ENCODE measurements around the gene RAB40AL.
"Not testable (repeated sequence)": the region's sequence is repeated elsewhere in the genome, so short reads cannot be mapped to it uniquely, and the experiment has no call there.

RAB40AL gene, protein sequence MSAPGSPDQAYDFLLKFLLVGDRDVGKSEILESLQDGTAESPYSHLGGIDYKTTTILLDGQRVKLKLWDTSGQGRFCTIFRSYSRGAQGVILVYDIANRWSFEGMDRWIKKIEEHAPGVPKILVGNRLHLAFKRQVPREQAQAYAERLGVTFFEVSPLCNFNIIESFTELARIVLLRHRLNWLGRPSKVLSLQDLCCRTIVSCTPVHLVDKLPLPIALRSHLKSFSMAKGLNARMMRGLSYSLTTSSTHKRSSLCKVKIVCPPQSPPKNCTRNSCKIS

DNA sequence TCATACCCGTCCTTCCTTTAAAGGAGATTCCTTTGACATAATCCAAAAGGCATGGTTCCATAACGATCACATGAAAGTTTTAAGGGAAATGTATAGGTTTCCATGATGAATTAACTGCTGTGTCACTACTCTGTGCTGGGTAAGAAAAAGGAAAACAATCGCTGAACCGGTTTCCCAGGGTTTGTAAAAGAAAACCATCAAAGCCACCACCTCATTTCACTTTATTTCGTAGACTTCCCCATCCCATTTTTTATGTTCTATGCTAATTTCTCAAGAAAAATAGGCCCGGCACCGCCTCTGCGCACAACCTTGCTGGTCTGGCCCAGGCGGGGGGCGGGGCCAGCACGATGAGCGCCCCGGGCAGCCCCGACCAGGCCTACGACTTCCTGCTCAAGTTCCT lies at the start of gene RAB40AL:
Gene RAB40AL, plus strand, starts transcription at position 301 of the 400 bp plus-strand sequence. Its CDS starts 47 bp downstream, at position 348.
- DNase-seq (ENCODE audit: low read depth), result not testable (repeated sequence)

DNA sequence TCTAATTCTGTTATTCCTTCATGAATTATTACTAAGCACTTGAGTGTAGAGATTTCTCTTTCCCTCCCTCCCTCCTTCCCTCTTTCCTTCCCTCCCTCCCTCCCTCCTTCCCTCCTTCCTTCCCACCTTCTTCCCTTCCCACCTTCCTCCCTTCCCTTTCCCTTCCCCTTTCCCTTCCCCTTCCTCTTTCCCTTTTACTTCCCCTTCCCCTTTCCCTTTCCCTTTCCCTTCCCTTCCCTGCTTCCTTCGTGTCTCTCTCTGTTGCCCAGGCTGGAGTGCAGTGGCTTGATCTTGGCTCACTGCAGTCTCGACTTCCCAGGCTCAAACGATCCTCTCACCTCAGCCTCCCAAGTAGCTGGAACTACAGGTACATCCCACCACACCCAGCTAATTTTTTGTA lies 49.4 kb upstream of the RAB40AL start:
- DNase-seq (ENCODE audit: low read depth), result no peak

DNA sequence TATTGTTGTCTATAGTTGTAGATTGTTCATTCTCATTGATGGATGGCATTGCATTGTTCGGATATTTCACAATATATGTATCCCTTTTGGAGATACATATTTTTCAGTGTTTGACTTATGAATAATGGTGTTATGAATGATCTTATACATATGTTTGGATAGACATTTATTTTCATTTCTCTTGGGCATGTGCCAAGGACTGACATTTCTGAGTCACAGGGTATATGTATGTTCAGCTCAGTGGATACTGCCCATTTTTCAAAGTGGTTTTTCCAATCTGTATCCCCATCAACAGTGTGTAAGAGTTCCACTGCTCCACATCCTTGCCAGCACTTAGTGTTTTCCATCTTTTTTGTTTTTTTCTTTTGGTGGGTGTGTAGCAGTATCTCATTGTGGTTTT lies 45.0 kb upstream of the RAB40AL start:
- DNase-seq (ENCODE audit: low read depth), result no peak

DNA sequence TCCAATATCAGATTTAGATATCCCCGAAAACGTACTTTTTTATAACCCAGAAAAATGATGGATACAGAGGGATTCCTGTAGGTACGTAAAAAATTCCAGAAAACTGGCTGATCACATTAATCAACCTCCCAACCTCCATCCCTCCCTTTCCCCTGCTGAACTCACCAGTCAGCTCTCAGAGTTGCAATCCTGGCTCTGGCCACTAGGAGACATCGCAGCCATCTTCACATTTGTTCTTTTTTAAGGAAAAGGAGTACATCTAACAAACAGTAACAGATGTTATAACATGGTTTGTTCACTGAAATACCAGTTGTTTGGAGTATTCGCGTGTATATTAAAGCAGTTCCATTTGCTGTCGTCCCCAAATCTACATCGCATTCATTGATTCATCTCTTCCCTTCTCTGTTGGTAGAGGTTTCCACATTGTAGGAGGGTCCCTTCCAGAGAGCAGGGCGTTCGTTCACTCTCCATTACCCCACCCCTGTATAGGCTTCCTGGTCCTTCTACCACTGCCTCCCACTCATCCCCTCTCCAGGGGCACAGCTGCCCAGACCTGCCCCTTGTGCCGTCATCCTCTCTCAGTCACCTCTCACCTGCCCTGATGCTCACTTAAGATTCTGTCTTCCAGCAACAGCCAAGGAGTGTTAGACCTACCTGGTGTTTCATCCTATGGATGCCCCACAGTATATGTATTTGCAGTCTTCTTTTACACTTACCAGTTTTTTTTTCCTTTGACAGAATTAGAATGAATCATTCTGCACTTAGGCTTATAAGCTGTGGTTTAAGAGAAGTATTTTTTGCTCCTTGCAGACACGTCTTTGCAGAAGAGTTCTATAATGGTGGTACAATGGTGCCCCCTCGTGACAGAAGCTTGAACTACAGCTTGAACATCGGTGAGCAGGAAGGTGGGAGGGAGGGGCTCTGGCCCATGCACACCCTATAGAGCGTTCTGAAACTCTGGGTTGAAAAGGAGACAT lies 36.8 kb upstream of the RAB40AL start:
- DNase-seq (ENCODE audit: low read depth), result peak; percentile 30

DNA sequence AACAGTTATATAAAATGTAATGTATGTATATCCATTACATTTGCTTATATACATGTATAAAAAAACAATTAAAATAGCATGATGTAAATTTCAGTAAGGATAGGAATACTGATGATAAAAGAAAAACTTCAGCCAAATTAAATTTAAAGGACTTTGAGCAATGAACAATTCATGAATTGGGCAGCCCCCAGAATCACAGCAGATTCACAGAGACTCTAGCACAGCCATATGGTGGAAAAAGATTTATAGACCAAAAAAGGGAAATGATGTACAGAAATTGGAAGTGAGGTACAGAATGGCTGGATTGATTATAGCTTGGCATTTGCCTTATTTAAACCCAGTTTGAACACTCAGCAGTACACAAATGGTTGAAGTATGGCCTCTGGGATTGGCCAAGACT lies 34.7 kb upstream of the RAB40AL start:
- no peak for DNase-seq (ENCODE audit: low read depth)

DNA sequence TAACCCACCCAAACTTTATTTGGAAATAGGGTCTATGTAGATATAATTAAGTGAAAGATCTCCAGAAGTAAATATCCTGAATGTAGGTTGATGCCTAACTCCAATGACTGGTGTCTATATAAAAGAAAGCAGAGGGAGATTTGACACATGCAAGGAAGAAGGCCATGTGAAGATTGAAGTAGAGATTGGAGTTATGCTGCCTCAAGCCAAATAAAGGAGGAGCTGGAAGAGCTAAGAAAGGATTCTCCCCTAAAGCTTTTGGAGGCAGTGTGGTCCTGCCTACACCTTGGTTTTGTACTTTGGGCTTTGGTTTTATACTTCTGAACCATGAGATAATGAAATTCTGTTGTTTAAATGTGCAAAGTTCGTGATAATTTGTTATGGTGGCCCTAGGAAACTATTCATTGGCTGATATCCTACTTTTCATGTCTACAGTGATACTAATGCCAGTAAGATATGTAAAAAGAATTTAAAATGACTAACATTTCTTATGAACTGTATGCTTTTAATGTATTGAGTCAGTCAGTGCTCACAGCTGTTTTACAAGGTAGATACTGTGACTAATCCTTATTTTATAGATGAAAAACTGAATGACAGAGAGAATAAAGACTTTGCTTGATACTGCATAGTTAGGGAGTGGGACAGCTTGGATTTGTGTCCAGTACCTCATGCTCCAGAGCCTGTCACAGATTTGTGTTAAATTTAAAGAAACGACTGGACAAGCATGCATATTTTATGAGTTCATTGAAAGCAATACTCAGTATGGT lies 5.9 kb upstream of the RAB40AL start:
- no peak for DNase-seq (ENCODE audit: low read depth)

DNA sequence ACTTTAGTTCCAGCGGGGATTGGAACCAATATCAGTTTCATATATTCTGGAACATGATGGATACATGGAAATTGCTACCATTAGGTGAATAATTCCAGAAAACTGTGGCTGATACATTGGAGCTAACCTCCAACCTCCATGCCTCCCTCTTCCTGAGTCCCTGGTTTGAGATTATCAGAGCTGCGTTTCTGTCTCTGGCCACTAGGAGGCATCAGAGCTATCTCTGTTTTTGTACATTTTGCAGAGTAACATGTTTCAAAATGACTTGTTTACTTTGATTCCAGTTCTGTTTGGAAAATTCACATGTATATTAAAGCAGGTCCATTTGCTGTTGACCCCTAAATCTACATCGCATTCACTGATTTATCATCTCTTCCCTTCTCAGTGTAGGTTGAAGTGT lies 2.4 kb upstream of the RAB40AL start:
- no peak for DNase-seq (ENCODE audit: low read depth)

DNA sequence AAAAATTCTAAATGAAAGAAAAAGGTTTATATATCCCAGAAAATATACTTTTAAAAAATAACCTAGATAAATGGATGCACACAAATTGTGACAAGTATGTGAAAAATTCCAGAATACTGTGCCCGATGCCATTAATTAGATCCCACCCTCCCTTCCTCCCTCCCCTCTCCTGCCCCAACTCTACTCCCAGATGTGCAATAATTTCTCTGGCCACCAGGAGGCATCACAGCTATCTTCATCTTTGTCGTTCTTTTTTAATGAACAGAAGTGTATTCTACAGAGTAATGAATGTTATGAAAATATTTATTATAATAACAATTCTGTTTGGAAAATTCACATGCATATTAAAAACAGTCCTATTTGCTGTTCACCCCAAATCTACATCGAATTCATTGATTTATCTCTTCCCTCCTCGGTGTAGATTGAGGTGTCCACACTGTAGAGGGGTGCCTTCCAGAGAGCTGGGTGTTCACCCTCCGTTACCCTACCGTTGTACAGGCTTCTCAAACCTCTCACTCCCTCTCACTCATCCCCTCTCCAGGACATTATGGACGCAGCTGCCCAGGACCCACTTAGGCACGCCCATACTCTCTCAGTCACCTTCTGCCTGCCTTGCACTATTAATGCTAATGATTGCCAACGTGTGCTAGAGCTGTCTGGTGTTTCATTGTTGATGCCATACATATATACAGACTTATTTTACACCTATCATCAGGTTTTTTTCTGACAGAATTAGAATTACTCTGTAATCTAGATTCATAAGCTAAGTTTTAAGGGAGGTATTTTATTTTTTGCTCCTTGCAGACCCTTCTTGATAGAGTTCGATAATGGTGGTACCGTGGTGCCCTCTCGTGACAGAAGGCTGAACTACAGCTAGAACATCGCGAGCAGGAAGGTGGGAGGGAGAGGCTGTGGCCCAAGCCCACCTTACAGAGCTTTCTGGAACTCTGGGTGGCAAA lies 14.1 kb downstream of the RAB40AL start:
- DNase-seq (ENCODE audit: low read depth), result peak; percentile 27

DNA sequence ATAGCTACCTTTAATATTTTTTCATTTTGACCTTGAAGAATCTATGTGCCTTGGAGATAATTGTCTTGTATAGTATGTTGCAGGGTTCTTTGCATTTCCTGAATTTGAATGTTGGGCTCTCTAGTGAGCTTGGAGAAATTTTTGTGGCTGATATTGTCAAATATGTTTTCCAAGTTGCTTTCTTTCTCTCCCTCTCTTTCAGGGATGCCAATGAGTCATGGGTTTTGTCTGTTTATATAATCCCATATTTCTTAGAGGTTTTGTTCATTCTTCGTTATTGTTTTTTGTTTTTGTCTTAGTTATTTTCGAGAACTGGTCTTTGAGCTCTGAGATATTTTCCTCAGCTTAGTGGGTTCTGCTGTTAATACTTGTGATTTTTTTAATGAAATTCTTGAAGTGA lies 20.7 kb downstream of the RAB40AL start:
- no peak for DNase-seq (ENCODE audit: low read depth)

DNA sequence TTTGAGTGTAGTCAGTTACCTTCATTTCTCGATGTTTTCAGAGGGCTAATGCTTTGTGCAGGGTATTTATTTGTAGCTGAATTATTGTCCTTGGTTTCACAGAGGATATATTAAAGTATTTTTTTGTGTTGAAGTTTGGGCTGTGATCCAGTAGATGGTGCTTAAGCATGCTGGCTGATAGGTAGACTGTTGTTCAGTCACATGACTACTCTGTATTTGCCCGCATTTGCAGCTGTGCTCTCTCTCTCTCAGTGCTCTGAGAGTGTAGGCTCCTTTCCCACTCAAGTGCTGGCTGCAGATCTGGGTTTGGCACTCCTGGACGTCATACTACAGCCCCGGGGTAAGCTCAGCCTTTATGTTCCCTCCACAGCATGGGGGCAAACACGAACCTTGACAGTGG lies 21.7 kb downstream of the RAB40AL start:
- DNase-seq (ENCODE audit: low read depth), result no peak

DNA sequence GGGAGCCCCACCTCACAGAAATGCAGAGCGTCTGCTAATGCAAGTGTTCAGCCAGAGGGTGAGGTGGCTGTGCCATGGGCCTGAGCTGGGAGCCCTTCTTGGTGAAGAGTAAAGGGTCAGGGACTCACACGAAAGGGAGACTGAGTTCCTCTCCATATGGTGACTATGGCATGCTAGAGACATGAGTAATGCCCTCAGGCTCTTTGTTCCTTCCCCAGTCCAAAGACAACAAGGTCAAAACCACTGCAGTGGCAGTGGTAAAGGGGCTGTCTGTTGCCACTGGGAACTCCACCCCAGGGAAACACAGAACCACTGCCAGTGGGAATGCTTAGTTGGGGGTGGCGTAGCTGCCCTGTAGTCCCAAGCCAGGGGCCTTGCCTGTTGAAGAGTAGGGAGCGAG lies 22.4 kb downstream of the RAB40AL start:
- DNase-seq (ENCODE audit: low read depth), result no peak

DNA sequence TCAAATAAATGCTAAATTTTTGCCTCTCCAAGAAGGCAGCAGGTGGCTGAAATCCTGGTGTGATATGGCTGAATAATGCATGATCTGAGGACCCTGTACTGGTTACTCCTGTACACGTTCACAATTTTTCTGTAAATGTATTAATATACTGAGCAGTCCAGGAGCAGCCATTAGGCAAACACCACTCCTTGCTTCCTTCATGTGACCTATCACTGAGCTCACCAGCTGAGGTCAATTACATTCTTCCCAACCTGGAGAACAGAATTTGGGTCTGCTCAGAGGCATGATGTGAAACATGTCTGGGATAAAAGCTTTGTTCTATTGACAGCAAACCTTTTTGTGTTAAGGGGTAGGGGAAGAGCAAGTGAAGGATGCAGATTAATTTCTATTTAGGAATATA lies 26.9 kb downstream of the RAB40AL start:
- DNase-seq (ENCODE audit: low read depth), result no peak

DNA sequence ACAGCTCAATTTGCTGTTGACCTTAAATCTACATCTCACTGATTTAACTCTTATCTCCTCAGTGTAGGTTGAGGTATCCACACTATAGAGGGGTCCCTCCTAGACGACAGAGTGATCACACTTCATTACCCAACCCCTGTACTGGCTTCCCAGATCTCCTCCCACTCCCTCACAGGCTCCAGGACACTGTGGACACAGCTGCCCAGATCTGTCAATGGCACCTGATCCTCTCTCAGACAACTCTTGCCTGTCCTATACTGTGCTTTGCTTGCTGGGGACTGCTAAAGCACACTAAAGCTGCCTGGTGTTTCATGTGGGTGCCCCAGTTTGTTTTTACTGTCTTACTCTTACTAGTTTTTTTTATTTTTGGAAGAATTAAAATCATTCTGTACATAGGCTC lies 27.9 kb downstream of the RAB40AL start:
- DNase-seq (ENCODE audit: low read depth), result no peak

DNA sequence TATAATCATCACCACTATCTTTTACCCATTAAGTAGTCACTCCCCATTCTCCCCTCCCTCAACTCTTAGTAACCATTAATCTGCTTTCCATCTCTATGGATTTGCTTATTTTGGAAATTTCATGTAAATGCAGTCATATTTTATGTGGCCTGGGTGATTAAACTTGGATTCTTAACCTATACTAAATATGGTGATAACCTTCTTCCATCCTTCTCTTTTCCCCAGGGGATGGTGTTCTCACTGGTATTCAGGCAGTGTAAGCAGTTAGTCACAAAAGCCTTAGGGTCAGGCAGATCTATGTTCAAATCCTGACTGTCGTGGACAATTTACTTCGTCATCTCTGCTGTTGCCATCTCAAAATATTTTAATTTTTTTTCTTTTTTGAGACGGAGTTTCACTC lies 29.6 kb downstream of the RAB40AL start:
- no peak for DNase-seq (ENCODE audit: low read depth)

DNA sequence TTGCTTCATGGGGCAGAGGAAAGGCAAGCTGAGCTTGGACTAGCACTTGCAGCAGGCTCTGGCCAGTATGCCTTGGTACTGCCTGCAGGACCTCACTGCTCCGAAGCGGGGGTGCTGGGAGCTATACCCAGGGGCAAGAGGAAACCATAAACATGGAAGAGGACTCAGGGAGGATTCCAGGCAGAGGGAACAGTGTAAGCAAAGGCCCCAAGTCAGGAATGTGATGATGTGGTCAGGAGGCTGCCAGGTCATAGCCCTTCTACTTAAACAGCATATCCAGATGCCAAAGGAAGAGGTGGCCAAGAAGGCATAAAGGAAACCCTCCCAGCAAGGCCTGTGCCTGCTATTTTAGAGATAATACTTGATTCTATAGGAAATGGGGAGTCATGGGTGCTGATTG lies 31.1 kb downstream of the RAB40AL start:
- no peak for DNase-seq (ENCODE audit: low read depth)

DNA sequence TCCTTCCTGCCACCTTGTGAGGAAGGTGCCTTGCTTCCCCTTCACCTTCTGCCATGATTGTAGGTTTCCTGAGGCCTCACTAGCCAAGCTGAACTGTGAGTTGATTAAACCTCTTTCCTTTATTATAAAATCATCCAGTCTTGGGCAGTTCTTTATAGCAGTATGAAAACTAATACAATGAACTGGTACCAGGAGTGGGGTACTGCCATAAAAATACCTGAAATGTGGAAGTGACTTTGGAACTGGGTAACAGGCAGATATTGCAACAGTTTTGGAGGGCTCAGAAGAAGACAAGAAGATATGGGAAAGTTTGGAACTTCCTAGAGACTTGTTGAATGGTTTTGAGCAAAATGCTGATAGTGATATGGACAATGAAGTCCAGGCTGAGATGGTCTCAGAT lies 34.5 kb downstream of the RAB40AL start:
- not testable (repeated sequence) for DNase-seq (ENCODE audit: low read depth)

DNA sequence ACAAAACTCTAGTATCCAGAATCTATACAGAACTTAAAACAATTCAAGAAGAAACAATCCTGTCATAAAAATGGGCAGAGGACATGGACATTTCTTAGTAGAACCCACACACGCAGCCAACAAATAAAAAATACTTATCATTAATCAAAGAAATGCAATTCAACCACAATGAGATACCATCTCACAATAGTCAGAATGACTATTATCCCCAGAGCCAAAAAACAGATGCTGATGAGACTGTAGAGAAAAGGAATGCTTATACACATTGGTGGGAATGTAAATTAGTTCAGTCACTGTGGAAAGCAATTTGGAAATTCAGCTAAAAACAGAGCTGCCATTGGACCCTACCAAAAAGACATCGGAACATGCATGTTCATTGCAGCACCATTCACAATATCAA lies 37.9 kb downstream of the RAB40AL start:
- no peak for DNase-seq (ENCODE audit: low read depth)

DNA sequence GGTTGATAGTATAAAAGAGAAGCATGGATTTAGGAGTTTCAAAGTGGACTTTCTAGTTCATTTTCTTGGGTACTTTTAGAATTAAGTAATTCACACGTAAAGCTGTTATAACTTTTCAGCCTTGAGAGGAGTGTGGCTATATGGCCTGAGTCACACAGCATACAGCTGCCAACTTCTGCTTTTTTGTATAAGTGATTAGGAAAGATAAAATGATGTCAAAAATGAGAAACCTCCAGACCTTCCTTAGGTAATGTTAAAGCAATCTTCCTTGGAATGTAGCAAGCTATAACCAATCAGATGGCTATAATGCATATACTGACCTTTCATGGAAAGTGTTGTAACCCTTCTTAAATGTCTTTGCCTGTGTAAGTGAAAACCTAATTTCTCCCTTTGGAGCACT lies 39.2 kb downstream of the RAB40AL start:
- no peak for DNase-seq (ENCODE audit: low read depth)

DNA sequence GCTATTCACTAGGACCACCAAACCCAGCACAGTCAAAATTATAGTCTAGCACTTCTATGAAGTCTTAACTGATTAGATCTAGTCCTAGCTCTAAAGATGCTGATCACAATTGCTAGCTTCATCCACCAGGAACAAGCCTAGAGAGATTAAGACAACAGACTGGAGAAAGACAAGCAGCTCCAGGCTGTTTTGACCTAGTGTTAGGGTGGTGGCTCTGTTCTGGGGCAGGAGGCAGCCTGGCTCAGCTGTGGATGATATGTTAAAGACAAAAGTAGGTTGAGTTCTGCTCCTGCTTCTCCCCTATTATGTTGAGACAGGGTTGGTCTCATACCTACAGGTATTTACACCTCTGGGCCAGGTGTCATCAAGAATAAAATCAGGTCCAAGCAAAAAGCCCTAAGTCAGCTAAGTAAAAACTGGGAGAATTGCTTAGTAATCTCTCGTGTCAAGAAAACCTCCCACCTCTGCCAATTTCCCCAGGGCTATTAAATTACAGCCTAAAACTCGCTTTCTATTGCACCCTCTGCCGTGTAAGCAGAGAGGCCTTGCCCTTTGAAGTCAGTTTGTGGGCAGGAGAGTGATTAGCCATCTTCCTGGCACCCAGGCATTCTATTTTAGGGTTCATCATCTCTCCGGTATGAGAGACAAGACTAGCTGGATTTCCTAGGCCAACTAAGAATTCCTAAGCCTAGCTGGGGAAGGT lies 39.9 kb downstream of the RAB40AL start:
- no peak for DNase-seq (ENCODE audit: low read depth)

DNA sequence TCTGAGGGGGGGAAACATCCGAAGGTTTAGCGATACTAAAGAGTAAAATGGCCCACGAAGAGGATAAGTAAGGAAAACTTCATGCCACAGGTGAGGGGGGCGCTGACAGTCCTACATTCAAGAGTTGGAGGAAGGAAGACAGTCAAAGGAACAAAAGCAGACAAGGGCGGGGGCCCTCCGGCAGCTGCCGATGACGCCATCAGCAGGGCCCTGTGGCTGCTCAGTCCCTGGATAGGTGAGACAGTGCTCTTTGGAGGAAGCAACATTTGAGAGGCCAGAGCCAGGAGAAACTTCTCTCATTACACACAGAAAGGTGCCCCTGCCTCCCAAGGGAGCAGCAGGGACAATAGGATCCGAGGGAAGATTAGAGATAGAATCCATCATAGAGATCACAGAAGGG lies 41.5 kb downstream of the RAB40AL start:
- no peak for DNase-seq (ENCODE audit: low read depth)

DNA sequence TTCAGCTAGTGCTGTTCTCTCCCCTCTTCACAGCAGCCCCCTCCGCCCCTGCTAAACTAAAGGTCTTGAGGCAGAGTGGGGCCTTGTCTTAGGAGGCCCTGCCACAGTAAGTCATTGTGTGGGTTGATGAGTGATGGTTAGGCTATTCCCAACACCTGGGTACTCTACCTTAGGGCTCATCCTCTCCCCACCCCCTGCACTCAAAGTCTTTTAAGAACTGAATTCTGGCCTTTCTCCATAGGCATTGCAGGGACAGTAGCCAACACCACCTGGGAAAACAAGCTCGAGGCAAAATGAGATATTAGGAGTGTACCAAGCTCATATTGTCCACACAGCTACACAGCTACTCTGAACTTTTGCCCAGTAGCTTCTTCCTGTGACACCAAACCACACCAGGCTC lies 42.5 kb downstream of the RAB40AL start:
- no peak for DNase-seq (ENCODE audit: low read depth)
